Keratinocyte (primary cell): ENCODE measurements around the gene MRPS27. TPM values are rescaled to one million over a fixed set of nuclear protein-coding genes. Genes with fewer than 3 reads are reported as not detected.
A peak's percentile ranks its signal among the peaks of the same experiment; 100 is the strongest.

Experiments used
- DNase-seq: peaks from one replicate; pipeline ENCODE4 v3.0.0-alpha.2; 2011; ENCODE audit warnings: low read depth, missing footprints, low spot score
- FAIRE-seq: peaks from 2 replicates; lab custom pipeline; 2011; peaks lifted over from hg19 to GRCh38; lab: Jason Lieb, UNC
- H2AFZ ChIP-seq: 2 replicates; pipeline ENCODE4 v1.6.0; 2012; ENCODE audit warnings: low read length, control low read depth, inconsistent platforms; ENCODE audit not compliant: control insufficient read depth
- H3K27ac ChIP-seq: 2 replicates; pipeline ENCODE4 v1.5.1; 2011; ENCODE audit warnings: low read length; ENCODE audit not compliant: control insufficient read depth, insufficient read depth
- H3K27me3 ChIP-seq: 3 replicates; pipeline ENCODE4 v1.6.0; 2011; ENCODE audit warnings: low read length; ENCODE audit not compliant: control insufficient read depth, insufficient read depth; ENCODE audit errors: extremely low read depth
- H3K36me3 ChIP-seq, 2 experiments: 2 replicates in 1 of 2; 3 replicates in 1 of 2; pipeline ENCODE4 v1.5.1; 2011; ENCODE audit warnings: low read length in 2 of 2, mild to moderate bottlenecking in 1 of 2; ENCODE audit not compliant: control insufficient read depth in 2 of 2, insufficient read depth in 2 of 2; ENCODE audit errors: extremely low read depth in 1 of 2
- H3K4me1 ChIP-seq: 3 replicates; pipeline ENCODE4 v1.5.1; 2011; ENCODE audit warnings: low read length; ENCODE audit not compliant: control insufficient read depth, insufficient read depth; ENCODE audit errors: extremely low read depth
- H3K4me2 ChIP-seq: 3 replicates; pipeline ENCODE4 v1.6.0; 2011; ENCODE audit warnings: low read depth, low read length; ENCODE audit not compliant: control insufficient read depth, insufficient read depth; ENCODE audit errors: extremely low read depth
- H3K4me3 ChIP-seq, 3 experiments: fragments of 200-600 bp in 1 of 3; sonication (generic) in 1 of 3; 2 replicates in 2 of 3; 3 replicates in 1 of 3; pipeline ENCODE4 v1.5.1; 2011 to 2016; ENCODE audit warnings: low read length in 3 of 3, mild to moderate bottlenecking in 3 of 3, control low read depth in 2 of 3, inconsistent platforms in 1 of 3, low read depth in 1 of 3, mixed read lengths in 1 of 3, mixed run types in 1 of 3, moderate library complexity in 1 of 3; ENCODE audit not compliant: control insufficient read depth in 2 of 3, insufficient read depth in 2 of 3; ENCODE audit errors: extremely low read depth in 1 of 3
- H3K79me2 ChIP-seq: 2 replicates; pipeline ENCODE4 v1.6.0; 2012; ENCODE audit warnings: low read length; ENCODE audit not compliant: control insufficient read depth, insufficient read depth
- H3K9ac ChIP-seq: 3 replicates; pipeline ENCODE4 v1.6.0; 2011; ENCODE audit warnings: low read length; ENCODE audit not compliant: control insufficient read depth, insufficient read depth; ENCODE audit errors: extremely low read depth
- H3K9me1 ChIP-seq: 3 replicates; pipeline ENCODE4 v1.6.0; 2011; ENCODE audit warnings: low read length; ENCODE audit not compliant: control insufficient read depth, insufficient read depth; ENCODE audit errors: extremely low read depth
- H3K9me3 ChIP-seq: 2 replicates; pipeline ENCODE4 v1.5.1; 2012; ENCODE audit warnings: low read depth, low read length; ENCODE audit not compliant: control insufficient read depth
- H4K20me1 ChIP-seq: 3 replicates; pipeline ENCODE4 v1.6.0; 2011; ENCODE audit warnings: low read length; ENCODE audit not compliant: control insufficient read depth, insufficient read depth; ENCODE audit errors: extremely low read depth
- EZH2 ChIP-seq: IDR thresholded peaks from one replicate; pipeline ENCODE4 v1.6.1; 2012; ENCODE audit warnings: inconsistent platforms, mild to moderate bottlenecking, low read length, moderate library complexity
- dilution Hi-C: fragments of 300-500 bp; cut with MboI; formaldehyde crosslinking; loops from one replicate; pipeline ENCODE4 v1.7.0; 2020; ENCODE audit warnings: low sequenced_read_pairs; ENCODE audit not compliant: extremely low pct_ligation_motif_present
- polyA plus RNA-seq, 5 experiments: library from polyadenylated mRNA; depleted of rRNA in 3 of 5; stranded (reverse) in 3 of 5; stranded (forward) in 1 of 5; unstranded in 1 of 5; fragments of >200 nt; gene quantifications; 1 replicate in 1 of 5; 2 replicates in 3 of 5; 3 replicates in 1 of 5; pipeline versions ENCODE4 v1.2.1 to v1.2.3, GENCODE V29; 2011 to 2012; ENCODE audit warnings: missing spikeins in 2 of 5, low read depth in 1 of 5, low replicate concordance in 1 of 5
- TF ChIP-seq, protein P1 (sequence below), 3 experiments: IDR thresholded peaks in 1 of 3; conservative IDR thresholded peaks in 1 of 3; optimal IDR thresholded peaks in 1 of 3; 2 replicates in 2 of 3; 3 replicates in 1 of 3; pipeline versions ENCODE3 to v1.5.1; 2011; ENCODE audit warnings: low read length in 3 of 3, mild to moderate bottlenecking in 3 of 3, moderate library complexity in 2 of 3, control low read depth in 1 of 3, inconsistent platforms in 1 of 3; ENCODE audit not compliant: insufficient read depth in 2 of 3; ENCODE audit errors: extremely low read depth in 1 of 3

Gene MRPS27
- polyA plus RNA-seq, 1 donor (not counting 4 experiments of a cell fraction or from before 2014, with no cell fraction given), result 98.7 TPM

DNA sequence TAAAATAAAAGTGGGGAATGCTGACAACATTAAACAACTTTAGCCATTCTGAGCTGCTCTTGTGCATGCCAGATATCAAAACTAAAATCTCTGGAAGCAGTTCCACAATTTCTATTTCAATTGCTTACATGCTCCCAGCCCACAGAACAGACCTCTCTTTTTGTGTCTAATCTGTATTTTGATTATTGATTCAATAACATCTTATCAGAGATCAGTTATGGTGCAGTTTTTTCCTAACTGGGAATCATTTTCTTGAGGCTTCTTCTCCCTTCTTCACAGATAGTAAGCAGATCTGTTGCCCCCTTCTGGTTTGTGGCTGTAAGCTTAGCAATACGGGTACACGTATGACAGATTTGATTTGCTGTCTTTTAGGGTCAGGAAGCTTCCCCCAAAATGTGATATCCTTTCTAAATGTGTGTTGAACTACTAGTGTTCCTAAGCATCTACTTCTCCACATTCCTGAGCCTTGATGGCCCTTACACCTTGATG lies 39.4 kb downstream of the MRPS27 start:
- Histone ChIP-seq H3K4me3 (no peak overlapping the region), H3K79me2 (peaks cover 7% of the 10 kb centered on the region), H4K20me1 (no peaks in the 10 kb centered on the region), H3K4me2 (no peak overlapping the region), H3K4me1 (peaks cover 7% of the 10 kb centered on the region), H3K27ac (no peak overlapping the region), H2AFZ (no peak overlapping the region), H3K9me1 (no peaks in the 10 kb centered on the region), H3K9me3 (no peaks in the 10 kb centered on the region), H3K27me3 (no peaks in the 10 kb centered on the region), H3K36me3 (peaks cover 0 to 3% of the 10 kb centered on the region in 2 experiments), H3K9ac (no peak overlapping the region)
- dilution Hi-C loops, result no loop called here
- TF ChIP-seq EZH2, result no peak
- TF ChIP-seq, protein P1, sequence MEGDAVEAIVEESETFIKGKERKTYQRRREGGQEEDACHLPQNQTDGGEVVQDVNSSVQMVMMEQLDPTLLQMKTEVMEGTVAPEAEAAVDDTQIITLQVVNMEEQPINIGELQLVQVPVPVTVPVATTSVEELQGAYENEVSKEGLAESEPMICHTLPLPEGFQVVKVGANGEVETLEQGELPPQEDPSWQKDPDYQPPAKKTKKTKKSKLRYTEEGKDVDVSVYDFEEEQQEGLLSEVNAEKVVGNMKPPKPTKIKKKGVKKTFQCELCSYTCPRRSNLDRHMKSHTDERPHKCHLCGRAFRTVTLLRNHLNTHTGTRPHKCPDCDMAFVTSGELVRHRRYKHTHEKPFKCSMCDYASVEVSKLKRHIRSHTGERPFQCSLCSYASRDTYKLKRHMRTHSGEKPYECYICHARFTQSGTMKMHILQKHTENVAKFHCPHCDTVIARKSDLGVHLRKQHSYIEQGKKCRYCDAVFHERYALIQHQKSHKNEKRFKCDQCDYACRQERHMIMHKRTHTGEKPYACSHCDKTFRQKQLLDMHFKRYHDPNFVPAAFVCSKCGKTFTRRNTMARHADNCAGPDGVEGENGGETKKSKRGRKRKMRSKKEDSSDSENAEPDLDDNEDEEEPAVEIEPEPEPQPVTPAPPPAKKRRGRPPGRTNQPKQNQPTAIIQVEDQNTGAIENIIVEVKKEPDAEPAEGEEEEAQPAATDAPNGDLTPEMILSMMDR (optimal IDR thresholded peaks at IDR 0.05 in 1 of 3, IDR thresholded peaks at IDR 0.05 in 1 of 3, conservative IDR thresholded peaks at IDR 0.05 in 1 of 3; ENCODE audit: extremely low read depth in 1 of 3, insufficient read depth in 2 of 3, low read length in 3 of 3), result peak; percentile 38 to 57 (median 45)
- peak; percentile 23 for FAIRE-seq
- no peak for DNase-seq

DNA sequence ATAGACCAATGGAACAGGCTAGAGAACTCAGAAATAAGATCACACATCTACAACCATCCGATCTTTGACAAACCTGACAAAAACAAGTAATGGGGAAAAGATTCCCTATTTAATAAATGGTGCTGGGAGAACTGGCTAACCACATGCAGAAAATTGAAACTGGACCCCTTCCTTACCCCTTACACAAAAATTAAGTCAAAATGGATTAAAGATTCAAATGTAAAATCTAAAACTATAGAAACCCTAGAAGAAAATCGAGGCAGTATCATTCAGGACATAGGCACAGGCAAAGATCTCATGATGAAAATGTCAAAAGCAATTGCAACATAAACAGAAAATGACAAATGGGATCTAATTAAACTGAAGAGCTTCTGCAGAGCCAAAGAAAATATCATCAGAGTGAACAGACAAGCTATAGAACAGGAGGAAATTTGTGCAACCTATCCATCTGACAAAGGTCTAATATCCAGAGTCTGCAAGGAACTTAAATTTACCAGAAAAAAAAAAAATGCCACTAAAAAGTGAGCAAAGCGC lies 43.8 kb downstream of the MRPS27 start:
- TF ChIP-seq, protein P1 (optimal IDR thresholded peaks at IDR 0.05 in 1 of 3, IDR thresholded peaks at IDR 0.05 in 1 of 3, conservative IDR thresholded peaks at IDR 0.05 in 1 of 3; ENCODE audit: extremely low read depth in 1 of 3, insufficient read depth in 2 of 3, low read length in 3 of 3), result no peak
- TF ChIP-seq EZH2, result no peak
- Histone ChIP-seq H3K9me3 (no peaks in the 10 kb centered on the region), H3K9me1 (no peaks in the 10 kb centered on the region), H2AFZ (no peak overlapping the region), H3K4me2 (no peak overlapping the region), H3K9ac (no peak overlapping the region), H3K36me3 (no peaks in the 10 kb centered on the region), H3K79me2 (peaks cover 21% of the 10 kb centered on the region), H3K27me3 (no peaks in the 10 kb centered on the region), H3K4me1 (no peaks in the 10 kb centered on the region), H3K4me3 (no peak overlapping the region), H4K20me1 (no peaks in the 10 kb centered on the region), H3K27ac (no peak overlapping the region)
- DNase-seq (no peak), FAIRE-seq (no peak)
- dilution Hi-C loops, result no loop called here
